Astrocyte (in vitro differentiated cells and primary cell): ENCODE results near the gene FAM3B. TPM values are rescaled to one million over a fixed set of nuclear protein-coding genes. Genes with fewer than 3 reads are reported as not detected.
A peak's percentile ranks its signal among the peaks of the same experiment; 100 is the strongest.

ENCODE experiments used
- DNase-seq: peaks from one replicate; pipeline ENCODE4 v3.0.0-alpha.2; 2010; ENCODE audit warnings: low read depth
- FAIRE-seq: peaks from 2 replicates; lab custom pipeline; 2011; peaks lifted over from hg19 to GRCh38; lab: Jason Lieb, UNC
- H2AFZ ChIP-seq: 2 replicates; pipeline ENCODE4 v1.6.0; 2012; ENCODE audit warnings: low read depth, low read length, inconsistent platforms
- H3K27ac ChIP-seq: 2 replicates; pipeline ENCODE4 v1.5.1; 2011; ENCODE audit warnings: low read depth, low read length, inconsistent platforms
- H3K27me3 ChIP-seq: 2 replicates; pipeline ENCODE4 v1.6.0; 2011; ENCODE audit warnings: low read length, inconsistent platforms; ENCODE audit not compliant: insufficient read depth
- H3K36me3 ChIP-seq: 2 replicates; pipeline ENCODE4 v1.5.1; 2011; ENCODE audit warnings: low read length, inconsistent platforms; ENCODE audit not compliant: insufficient read depth
- H3K4me1 ChIP-seq: 2 replicates; pipeline ENCODE4 v1.5.1; 2011; ENCODE audit warnings: low read length, inconsistent platforms; ENCODE audit not compliant: insufficient read depth
- H3K4me2 ChIP-seq: 2 replicates; pipeline ENCODE4 v1.6.0; 2012; ENCODE audit warnings: low read length, inconsistent platforms
- H3K4me3 ChIP-seq: 2 replicates; pipeline ENCODE4 v1.5.1; 2011; ENCODE audit warnings: low read depth, mild to moderate bottlenecking, low read length, inconsistent platforms; ENCODE audit not compliant: insufficient read depth
- H3K79me2 ChIP-seq: 2 replicates; pipeline ENCODE4 v1.6.0; 2012; ENCODE audit warnings: mild to moderate bottlenecking, low read length, inconsistent platforms; ENCODE audit not compliant: insufficient read depth
- H3K9ac ChIP-seq: 2 replicates; pipeline ENCODE4 v1.6.0; 2012; ENCODE audit warnings: mild to moderate bottlenecking, low read length, inconsistent platforms
- H3K9me3 ChIP-seq: 2 replicates; pipeline ENCODE4 v1.5.1; 2012; ENCODE audit warnings: low read depth, mild to moderate bottlenecking, low read length, inconsistent platforms; ENCODE audit not compliant: insufficient read depth
- H4K20me1 ChIP-seq: 2 replicates; pipeline ENCODE4 v1.6.0; 2012; ENCODE audit warnings: low read length, inconsistent platforms; ENCODE audit not compliant: insufficient read depth
- H3K27ac Mint-ChIP-seq: one replicate; pipeline ENCODE4 v1.8.0; 2021; ENCODE audit warnings: mild to moderate bottlenecking, mixed read lengths; ENCODE audit not compliant: unreplicated experiment
- H3K27me3 Mint-ChIP-seq: one replicate; pipeline ENCODE4 v1.8.0; 2021; ENCODE audit warnings: low read depth, mixed read lengths; ENCODE audit not compliant: unreplicated experiment
- H3K36me3 Mint-ChIP-seq: one replicate; pipeline ENCODE4 v1.8.0; 2021; ENCODE audit warnings: low read depth, mixed read lengths; ENCODE audit not compliant: unreplicated experiment
- H3K4me1 Mint-ChIP-seq: one replicate; pipeline ENCODE4 v1.8.0; 2021; ENCODE audit warnings: low read depth, mixed read lengths; ENCODE audit not compliant: unreplicated experiment
- H3K4me3 Mint-ChIP-seq: one replicate; pipeline ENCODE4 v1.8.0; 2021; ENCODE audit warnings: mild to moderate bottlenecking, moderate library complexity, mixed read lengths; ENCODE audit not compliant: unreplicated experiment
- H3K9me3 Mint-ChIP-seq: one replicate; pipeline ENCODE4 v1.8.0; 2021; ENCODE audit warnings: mild to moderate bottlenecking, mixed read lengths; ENCODE audit not compliant: unreplicated experiment
- EZH2 ChIP-seq: IDR thresholded peaks from 2 replicates; pipeline ENCODE4 v1.6.1; 2012; ENCODE audit warnings: mild to moderate bottlenecking, low read length, inconsistent platforms; ENCODE audit not compliant: insufficient read depth
- total RNA-seq: library from RNA; stranded (reverse); gene quantifications from 2 replicates; pipeline ENCODE4 v1.2.1, GENCODE V29; 2021
- TF ChIP-seq, protein P1 (sequence below): IDR thresholded peaks from 2 replicates; pipeline ENCODE4 v1.5.1; 2011; ENCODE audit warnings: low read depth, mild to moderate bottlenecking, inconsistent platforms, low read length, moderate library complexity; ENCODE audit not compliant: insufficient read depth

FAM3B gene
- total RNA-seq, 1 donor from 2014 or later = not detected

DNA sequence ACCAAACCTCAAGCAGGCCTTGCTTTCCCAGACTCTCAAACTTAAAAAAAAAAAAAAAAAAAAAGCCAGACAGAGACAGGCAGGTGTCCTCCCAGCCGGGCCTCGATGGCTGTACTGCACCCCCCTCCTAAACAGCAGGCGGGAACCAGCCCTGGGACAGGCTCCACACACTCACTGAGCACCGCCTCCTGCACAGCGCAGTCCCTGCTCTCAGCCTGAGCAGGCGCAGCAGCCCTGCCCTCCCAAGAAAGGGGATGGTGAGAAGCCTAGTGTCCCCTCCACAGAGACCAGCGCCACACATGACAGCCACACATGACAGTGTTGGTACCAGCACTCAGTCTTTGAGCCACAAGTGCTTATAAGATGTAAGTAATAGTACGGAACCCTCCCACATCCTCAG, 57.2 kb downstream of the FAM3B start:
- H3K9ac ChIP-seq = no peak overlapping the region
- Mint-ChIP-seq H3K27ac (peak overlapping the region; percentile 62), H3K27me3 (peaks cover 30% of the 10 kb centered on the region), H3K4me1 (peaks cover 8% of the 10 kb centered on the region), H3K4me3 (no peak overlapping the region), H3K36me3 (peaks cover 9% of the 10 kb centered on the region), H3K9me3 (peaks cover 2% of the 10 kb centered on the region)
- no peak for TF ChIP-seq EZH2
- TF ChIP-seq, protein P1, sequence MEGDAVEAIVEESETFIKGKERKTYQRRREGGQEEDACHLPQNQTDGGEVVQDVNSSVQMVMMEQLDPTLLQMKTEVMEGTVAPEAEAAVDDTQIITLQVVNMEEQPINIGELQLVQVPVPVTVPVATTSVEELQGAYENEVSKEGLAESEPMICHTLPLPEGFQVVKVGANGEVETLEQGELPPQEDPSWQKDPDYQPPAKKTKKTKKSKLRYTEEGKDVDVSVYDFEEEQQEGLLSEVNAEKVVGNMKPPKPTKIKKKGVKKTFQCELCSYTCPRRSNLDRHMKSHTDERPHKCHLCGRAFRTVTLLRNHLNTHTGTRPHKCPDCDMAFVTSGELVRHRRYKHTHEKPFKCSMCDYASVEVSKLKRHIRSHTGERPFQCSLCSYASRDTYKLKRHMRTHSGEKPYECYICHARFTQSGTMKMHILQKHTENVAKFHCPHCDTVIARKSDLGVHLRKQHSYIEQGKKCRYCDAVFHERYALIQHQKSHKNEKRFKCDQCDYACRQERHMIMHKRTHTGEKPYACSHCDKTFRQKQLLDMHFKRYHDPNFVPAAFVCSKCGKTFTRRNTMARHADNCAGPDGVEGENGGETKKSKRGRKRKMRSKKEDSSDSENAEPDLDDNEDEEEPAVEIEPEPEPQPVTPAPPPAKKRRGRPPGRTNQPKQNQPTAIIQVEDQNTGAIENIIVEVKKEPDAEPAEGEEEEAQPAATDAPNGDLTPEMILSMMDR = no peak
- H3K4me1 ChIP-seq = no peaks in the 10 kb centered on the region
- DNase-seq = no peak
- no peak for FAIRE-seq
- peaks cover 6% of the 10 kb centered on the region for H3K27me3 ChIP-seq
- no peak overlapping the region for H3K27ac ChIP-seq
- H3K4me2 ChIP-seq = no peak overlapping the region
- H3K9me3 ChIP-seq = peaks cover 4% of the 10 kb centered on the region
- no peaks in the 10 kb centered on the region for H4K20me1 ChIP-seq
- no peaks in the 10 kb centered on the region for H3K36me3 ChIP-seq
- H3K79me2 ChIP-seq = no peaks in the 10 kb centered on the region
- no peak overlapping the region for H3K4me3 ChIP-seq
- no peak overlapping the region for H2AFZ ChIP-seq

DNA sequence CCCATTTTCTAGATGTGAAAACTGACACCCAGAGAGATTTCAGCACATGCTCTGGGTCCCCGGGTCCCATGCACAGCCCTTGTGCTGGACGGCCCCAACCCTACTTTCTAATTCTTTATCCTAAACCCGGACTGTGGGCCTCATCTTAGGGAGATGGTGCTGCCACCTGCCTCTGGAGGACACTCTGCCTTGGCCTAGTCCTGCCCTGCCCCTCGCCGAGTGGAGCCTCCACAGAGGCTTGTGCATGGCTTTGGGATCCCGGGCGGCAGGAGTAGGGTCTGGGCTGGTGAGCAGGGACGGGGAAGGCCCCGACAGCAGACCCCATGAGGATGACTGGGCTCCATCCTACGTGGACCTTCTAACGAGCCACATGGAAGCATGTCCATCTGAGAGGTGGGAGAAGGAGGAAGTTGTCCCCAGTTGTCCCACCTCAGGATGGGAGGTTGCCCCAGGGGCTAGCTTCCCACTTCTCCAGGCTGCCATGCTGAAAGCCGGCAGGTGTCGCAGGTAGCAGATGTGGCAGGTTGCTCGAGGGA, 57.6 kb downstream of the FAM3B start:
- no peak for FAIRE-seq
- Histone ChIP-seq H3K4me2 (no peak overlapping the region), H3K36me3 (no peaks in the 10 kb centered on the region)

More for the DNA sequence above, 57.6 kb downstream of the FAM3B start:
- Histone ChIP-seq H3K4me1 (no peaks in the 10 kb centered on the region), H3K9me3 (peaks cover 4% of the 10 kb centered on the region), H4K20me1 (no peaks in the 10 kb centered on the region), H2AFZ (no peak overlapping the region), H3K27ac (no peak overlapping the region), H3K4me3 (no peak overlapping the region), H3K27me3 (peaks cover 6% of the 10 kb centered on the region), H3K79me2 (no peaks in the 10 kb centered on the region), H3K9ac (no peak overlapping the region)
- no peak for TF ChIP-seq EZH2
- TF ChIP-seq, protein P1 = no peak
- Mint-ChIP-seq H3K4me1 (peaks cover 7% of the 10 kb centered on the region), H3K27ac (no peak overlapping the region), H3K9me3 (peaks cover 2% of the 10 kb centered on the region), H3K4me3 (no peak overlapping the region), H3K27me3 (peaks cover 28% of the 10 kb centered on the region), H3K36me3 (peaks cover 10% of the 10 kb centered on the region)
- no peak for DNase-seq
